GM12878 (cell line): ENCODE results near the gene ATOSB. TPM values are rescaled to one million over a fixed set of nuclear protein-coding genes. Genes with fewer than 3 reads are reported as not detected.

Source experiments
- ETV6 ChIP-seq, 2 experiments: fragments of 450-650 bp in 1 of 2; IDR thresholded peaks in 1 of 2; conservative IDR thresholded peaks in 1 of 2; 2 replicates each; pipeline ENCODE4 v1.6.1; 2014; ENCODE audit warnings: antibody characterized with exemption in 1 of 2, borderline replicate concordance in 1 of 2, low read depth in 1 of 2, mild to moderate bottlenecking in 1 of 2, moderate library complexity in 1 of 2
- FOXK2 ChIP-seq: fragments of 450-650 bp; IDR thresholded peaks from 2 replicates; pipeline ENCODE4 v1.6.1; 2017; ENCODE audit warnings: mild to moderate bottlenecking, moderate library complexity
- IRF4 ChIP-seq: IDR thresholded peaks from 2 replicates; pipeline ENCODE4 v1.6.1; 2011; ENCODE audit warnings: low read depth, low read length
- RB1 ChIP-seq: fragments of 450-650 bp; formaldehyde crosslinking; IDR thresholded peaks from 2 replicates; pipeline ENCODE4 v1.6.1; 2017; ENCODE audit warnings: mild to moderate bottlenecking, borderline replicate concordance
- RCOR1 ChIP-seq: conservative IDR thresholded peaks from 2 replicates; pipeline ENCODE4 v1.6.1; 2012; ENCODE audit warnings: low read depth, low read length, improper control_type of control experiment
- SREBF2 ChIP-seq: IDR thresholded peaks from 2 replicates; pipeline ENCODE4 v1.6.1; 2012; ENCODE audit warnings: mild to moderate bottlenecking, low read length
- ZZZ3 ChIP-seq: IDR thresholded peaks from 2 replicates; pipeline ENCODE4 v1.6.1; 2011; ENCODE audit warnings: low read depth; ENCODE audit not compliant: control insufficient read depth, insufficient read length
- polyA plus RNA-seq, 11 experiments: library from polyadenylated mRNA; depleted of rRNA in 4 of 11; unstranded in 6 of 11; stranded (reverse) in 5 of 11; fragments of >200 nt; fragmentation: Nextera tagmentation in 4 of 11; fragmentation: Illumina TruSeq in 1 of 11; extraction: Ambion mirVana in 4 of 11; extraction: Trizol in 1 of 11; gene quantifications; 1 replicate in 1 of 11; 2 replicates in 10 of 11; pipeline versions ENCODE4 v1.2.1 to v1.2.3, GENCODE V29; 2011 to 2016; ENCODE audit warnings: inconsistent platforms in 2 of 11, missing spikeins in 2 of 11, low read depth in 1 of 11
- total RNA-seq, 4 experiments: library from RNA; depleted of rRNA in 3 of 4; stranded (reverse); fragments of >200 nt in 3 of 4; fragmentation: Illumina TruSeq in 1 of 4; extraction: Trizol in 1 of 4; gene quantifications; 2 replicates each; pipeline versions ENCODE4 v1.2.1 to v1.2.3, GENCODE V29; 2013 to 2021
- TF ChIP-seq, protein P1 (sequence below), 3 experiments: IDR thresholded peaks in 2 of 3; conservative IDR thresholded peaks in 1 of 3; 2 replicates each; pipeline ENCODE4 v1.5.1; 2011; ENCODE audit warnings: low read depth in 3 of 3, low read length in 3 of 3, mild to moderate bottlenecking in 3 of 3, control low read depth in 2 of 3, moderate library complexity in 2 of 3, inconsistent platforms in 1 of 3, mixed read lengths in 1 of 3; ENCODE audit not compliant: control insufficient read depth in 2 of 3, insufficient read depth in 1 of 3; ENCODE audit errors: extremely low read depth in 1 of 3
- TF ChIP-seq, protein P2 (sequence below): fragments of 150-350 bp; IDR thresholded peaks from 2 replicates; pipeline ENCODE4 v1.6.1; 2016; ENCODE audit warnings: low read depth, low read length
- TF ChIP-seq, protein P3 (sequence below): fragments of 450-650 bp; formaldehyde crosslinking; IDR thresholded peaks from 2 replicates; pipeline ENCODE4 v1.4.0; 2022; ENCODE audit warnings: mild to moderate bottlenecking, moderate library complexity
- TF ChIP-seq, protein P4 (sequence below): fragments of 450-650 bp; conservative IDR thresholded peaks from 2 replicates; pipeline ENCODE4 v1.6.1; 2017; ENCODE audit warnings: mild to moderate bottlenecking, moderate library complexity
- TF ChIP-seq, protein P5 (sequence below): fragments of 150-350 bp; IDR thresholded peaks from 2 replicates; pipeline ENCODE4 v1.6.1; 2014; ENCODE audit warnings: mild to moderate bottlenecking, low read depth, low read length

Gene ATOSB
- total and polyA plus RNA-seq, 10 of the 15 experiments (the other 5 are each of a cell fraction or from before 2014, with no cell fraction given), result 0.60 to 5.4 (median 2.5) TPM

DNA sequence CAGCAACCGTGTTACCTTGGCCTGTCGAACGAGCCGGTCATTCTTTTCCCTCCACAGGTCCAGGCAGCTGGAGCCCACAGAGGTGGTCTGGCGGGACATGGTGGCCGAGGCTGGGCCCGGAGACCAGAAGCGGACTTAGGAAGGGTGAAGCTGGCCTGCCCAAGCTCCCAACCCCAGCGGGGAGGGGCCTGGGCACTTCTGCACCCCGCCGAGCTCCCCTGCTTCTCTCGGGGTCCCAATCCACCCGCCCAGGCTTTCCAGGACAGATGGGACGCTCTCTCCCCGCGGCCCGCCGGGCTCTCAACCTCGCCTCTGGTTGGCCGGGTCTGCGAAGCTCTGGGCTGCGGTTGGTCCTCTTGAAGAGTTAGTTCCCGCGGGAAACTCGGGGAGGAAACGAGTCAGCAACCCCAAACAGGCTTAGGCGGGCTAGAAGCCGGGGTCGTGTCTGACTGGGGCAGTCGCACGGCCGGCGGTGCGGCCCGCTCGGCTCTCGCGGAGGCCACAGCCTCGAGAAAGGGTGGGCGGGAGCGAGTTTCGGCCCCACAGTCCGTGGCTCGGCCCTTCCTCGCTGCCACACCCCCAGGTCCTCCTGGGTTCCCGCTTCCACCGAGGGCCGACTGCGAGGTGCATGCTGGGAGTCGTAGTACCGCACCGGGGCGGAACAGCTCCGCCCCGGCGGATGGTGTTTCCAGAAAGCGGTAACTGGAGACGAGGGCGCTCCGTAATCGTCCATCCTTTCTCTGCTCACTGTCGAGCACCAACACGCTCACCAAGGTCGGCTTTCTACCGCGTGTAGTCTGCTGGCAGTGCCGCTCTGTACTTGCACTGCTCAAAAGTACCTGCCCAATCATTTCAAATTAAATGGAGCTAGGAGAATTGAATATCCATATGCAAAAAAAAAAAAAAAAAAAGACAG is 36.0 kb downstream of the ATOSB start, which contains the start of gene FANCG (continued):
- TF ChIP-seq, protein P1, sequence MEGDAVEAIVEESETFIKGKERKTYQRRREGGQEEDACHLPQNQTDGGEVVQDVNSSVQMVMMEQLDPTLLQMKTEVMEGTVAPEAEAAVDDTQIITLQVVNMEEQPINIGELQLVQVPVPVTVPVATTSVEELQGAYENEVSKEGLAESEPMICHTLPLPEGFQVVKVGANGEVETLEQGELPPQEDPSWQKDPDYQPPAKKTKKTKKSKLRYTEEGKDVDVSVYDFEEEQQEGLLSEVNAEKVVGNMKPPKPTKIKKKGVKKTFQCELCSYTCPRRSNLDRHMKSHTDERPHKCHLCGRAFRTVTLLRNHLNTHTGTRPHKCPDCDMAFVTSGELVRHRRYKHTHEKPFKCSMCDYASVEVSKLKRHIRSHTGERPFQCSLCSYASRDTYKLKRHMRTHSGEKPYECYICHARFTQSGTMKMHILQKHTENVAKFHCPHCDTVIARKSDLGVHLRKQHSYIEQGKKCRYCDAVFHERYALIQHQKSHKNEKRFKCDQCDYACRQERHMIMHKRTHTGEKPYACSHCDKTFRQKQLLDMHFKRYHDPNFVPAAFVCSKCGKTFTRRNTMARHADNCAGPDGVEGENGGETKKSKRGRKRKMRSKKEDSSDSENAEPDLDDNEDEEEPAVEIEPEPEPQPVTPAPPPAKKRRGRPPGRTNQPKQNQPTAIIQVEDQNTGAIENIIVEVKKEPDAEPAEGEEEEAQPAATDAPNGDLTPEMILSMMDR (IDR thresholded peaks at IDR 0.05 in 2 of 3, conservative IDR thresholded peaks at IDR 0.05 in 1 of 3; ENCODE audit: control insufficient read depth in 2 of 3, extremely low read depth in 1 of 3, insufficient read depth in 1 of 3, low read depth in 3 of 3, low read length in 3 of 3), result no peak
- TF ChIP-seq FOXK2 (no peak), ETV6 (conservative IDR thresholded peaks at IDR 0.05 in 1 of 2, IDR thresholded peaks at IDR 0.05 in 1 of 2; ENCODE audit: borderline replicate concordance in 1 of 2, low read depth in 1 of 2) (no peak), SREBF2 (no peak), ZZZ3 (no peak), RB1 (peak; percentile 93; the same call in 1 of the 2 replicates), RCOR1 (no peak), IRF4 (0 out of 2 replicates have a peak, but pooled peaks have one; percentile 32)
- TF ChIP-seq, protein P2, sequence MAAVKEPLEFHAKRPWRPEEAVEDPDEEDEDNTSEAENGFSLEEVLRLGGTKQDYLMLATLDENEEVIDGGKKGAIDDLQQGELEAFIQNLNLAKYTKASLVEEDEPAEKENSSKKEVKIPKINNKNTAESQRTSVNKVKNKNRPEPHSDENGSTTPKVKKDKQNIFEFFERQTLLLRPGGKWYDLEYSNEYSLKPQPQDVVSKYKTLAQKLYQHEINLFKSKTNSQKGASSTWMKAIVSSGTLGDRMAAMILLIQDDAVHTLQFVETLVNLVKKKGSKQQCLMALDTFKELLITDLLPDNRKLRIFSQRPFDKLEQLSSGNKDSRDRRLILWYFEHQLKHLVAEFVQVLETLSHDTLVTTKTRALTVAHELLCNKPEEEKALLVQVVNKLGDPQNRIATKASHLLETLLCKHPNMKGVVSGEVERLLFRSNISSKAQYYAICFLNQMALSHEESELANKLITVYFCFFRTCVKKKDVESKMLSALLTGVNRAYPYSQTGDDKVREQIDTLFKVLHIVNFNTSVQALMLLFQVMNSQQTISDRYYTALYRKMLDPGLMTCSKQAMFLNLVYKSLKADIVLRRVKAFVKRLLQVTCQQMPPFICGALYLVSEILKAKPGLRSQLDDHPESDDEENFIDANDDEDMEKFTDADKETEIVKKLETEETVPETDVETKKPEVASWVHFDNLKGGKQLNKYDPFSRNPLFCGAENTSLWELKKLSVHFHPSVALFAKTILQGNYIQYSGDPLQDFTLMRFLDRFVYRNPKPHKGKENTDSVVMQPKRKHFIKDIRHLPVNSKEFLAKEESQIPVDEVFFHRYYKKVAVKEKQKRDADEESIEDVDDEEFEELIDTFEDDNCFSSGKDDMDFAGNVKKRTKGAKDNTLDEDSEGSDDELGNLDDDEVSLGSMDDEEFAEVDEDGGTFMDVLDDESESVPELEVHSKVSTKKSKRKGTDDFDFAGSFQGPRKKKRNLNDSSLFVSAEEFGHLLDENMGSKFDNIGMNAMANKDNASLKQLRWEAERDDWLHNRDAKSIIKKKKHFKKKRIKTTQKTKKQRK, result no peak
- TF ChIP-seq, protein P3, sequence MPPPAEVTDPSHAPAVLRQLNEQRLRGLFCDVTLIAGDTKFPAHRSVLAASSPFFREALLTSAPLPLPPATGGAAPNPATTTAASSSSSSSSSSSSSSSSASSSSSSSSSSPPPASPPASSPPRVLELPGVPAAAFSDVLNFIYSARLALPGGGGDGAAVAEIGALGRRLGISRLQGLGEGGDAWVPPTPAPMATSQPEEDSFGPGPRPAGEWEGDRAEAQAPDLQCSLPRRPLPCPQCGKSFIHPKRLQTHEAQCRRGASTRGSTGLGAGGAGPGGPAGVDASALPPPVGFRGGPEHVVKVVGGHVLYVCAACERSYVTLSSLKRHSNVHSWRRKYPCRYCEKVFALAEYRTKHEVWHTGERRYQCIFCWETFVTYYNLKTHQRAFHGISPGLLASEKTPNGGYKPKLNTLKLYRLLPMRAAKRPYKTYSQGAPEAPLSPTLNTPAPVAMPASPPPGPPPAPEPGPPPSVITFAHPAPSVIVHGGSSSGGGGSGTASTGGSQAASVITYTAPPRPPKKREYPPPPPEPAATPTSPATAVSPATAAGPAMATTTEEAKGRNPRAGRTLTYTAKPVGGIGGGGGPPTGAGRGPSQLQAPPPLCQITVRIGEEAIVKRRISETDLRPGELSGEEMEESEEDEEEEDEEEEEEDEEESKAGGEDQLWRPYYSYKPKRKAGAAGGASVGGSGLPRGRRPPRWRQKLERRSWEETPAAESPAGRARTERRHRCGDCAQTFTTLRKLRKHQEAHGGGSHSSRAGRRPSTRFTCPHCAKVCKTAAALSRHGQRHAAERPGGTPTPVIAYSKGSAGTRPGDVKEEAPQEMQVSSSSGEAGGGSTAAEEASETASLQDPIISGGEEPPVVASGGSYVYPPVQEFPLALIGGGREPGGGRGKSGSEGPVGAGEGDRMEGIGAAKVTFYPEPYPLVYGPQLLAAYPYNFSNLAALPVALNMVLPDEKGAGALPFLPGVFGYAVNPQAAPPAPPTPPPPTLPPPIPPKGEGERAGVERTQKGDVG, result no peak
- TF ChIP-seq, protein P4, sequence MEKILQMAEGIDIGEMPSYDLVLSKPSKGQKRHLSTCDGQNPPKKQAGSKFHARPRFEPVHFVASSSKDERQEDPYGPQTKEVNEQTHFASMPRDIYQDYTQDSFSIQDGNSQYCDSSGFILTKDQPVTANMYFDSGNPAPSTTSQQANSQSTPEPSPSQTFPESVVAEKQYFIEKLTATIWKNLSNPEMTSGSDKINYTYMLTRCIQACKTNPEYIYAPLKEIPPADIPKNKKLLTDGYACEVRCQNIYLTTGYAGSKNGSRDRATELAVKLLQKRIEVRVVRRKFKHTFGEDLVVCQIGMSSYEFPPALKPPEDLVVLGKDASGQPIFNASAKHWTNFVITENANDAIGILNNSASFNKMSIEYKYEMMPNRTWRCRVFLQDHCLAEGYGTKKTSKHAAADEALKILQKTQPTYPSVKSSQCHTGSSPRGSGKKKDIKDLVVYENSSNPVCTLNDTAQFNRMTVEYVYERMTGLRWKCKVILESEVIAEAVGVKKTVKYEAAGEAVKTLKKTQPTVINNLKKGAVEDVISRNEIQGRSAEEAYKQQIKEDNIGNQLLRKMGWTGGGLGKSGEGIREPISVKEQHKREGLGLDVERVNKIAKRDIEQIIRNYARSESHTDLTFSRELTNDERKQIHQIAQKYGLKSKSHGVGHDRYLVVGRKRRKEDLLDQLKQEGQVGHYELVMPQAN, result peak; percentile 96
- TF ChIP-seq, protein P5, sequence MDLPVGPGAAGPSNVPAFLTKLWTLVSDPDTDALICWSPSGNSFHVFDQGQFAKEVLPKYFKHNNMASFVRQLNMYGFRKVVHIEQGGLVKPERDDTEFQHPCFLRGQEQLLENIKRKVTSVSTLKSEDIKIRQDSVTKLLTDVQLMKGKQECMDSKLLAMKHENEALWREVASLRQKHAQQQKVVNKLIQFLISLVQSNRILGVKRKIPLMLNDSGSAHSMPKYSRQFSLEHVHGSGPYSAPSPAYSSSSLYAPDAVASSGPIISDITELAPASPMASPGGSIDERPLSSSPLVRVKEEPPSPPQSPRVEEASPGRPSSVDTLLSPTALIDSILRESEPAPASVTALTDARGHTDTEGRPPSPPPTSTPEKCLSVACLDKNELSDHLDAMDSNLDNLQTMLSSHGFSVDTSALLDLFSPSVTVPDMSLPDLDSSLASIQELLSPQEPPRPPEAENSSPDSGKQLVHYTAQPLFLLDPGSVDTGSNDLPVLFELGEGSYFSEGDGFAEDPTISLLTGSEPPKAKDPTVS, result no peak
